ENCODE measurements around the gene RAD9A. TPM values are rescaled to one million over a fixed set of nuclear protein-coding genes. Genes with fewer than 3 reads are reported as not detected.

The RAD9A gene
- total RNA-seq, 1 experiment from 2014 or later = 11.7 TPM

DNA sequence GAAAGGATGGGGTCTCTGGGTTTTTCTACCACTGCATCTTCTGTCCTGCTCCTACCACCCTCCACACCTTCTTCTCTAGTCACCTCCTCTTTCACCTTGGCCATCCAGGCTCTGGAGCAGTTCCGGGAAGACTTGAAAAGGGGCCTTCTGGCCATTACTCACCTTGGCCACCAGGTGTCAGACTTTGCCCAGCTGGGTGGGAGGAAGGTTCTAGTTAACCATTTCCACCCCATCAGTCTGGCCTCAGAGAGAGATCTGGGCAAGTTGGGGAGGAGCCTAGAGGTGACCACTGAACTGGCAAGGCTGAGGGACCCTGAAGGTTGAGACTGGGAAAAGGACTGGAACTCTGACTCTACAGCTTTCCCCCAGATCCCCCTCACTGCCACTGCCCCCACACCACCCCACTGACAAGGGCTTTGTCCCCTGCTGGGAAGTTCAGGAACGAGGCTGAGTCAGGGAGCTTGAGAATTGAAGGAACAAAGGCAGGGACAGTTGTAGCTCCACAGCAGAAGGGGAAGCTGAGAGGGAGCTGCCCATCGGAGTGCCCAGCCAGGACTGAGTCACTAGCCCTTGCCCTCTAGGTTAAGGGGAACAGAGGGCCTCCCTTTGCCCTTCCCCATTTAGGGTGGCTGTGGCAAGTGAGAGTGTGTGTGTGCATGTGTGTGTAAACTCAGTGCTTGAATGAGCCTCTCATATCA is 34.8 kb upstream of the RAD9A start:
- peak; percentile 77 for DNase-seq (ENCODE audit: low read depth)

DNA sequence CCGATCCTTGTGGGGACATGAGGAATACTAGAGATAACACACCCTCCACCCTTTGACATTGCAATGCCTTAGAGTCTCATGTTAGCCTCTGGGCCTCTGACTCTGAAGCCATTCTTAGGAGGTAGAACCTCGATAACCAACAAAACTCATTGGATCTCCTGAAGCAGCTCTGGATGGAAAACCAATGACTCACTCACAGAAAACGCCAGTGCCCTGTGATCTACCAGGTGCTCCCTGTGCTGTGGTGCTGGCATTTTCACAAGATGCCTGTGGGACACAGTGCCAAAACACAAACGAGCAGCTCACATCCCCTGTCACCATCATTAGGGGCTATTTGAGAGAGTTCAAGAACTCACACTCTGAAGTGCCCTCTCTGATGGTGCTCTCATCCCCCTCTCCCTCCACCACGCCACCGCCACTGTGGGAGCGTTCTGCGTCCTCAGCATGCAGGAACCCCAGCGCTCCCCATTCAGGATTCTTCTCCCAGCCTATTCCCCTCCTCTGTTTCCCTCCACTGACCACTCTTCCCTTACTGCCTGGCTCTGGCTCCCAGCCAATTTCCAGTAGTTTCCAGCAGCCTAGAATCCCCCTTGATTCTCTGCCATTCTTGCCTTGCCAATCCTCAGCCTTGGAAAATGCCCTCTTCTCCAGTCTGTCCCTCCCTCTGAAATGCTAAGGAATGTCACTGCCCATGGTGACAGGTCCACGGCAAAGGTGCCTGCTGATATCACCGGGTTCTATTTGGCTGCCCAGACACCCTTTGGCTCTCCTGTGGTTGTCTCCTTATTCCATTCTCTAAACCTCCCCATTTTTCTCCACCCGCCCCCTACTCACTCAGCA is 33.7 kb upstream of the RAD9A start:
- DNase-seq (ENCODE audit: low read depth) = peak; percentile 70

DNA sequence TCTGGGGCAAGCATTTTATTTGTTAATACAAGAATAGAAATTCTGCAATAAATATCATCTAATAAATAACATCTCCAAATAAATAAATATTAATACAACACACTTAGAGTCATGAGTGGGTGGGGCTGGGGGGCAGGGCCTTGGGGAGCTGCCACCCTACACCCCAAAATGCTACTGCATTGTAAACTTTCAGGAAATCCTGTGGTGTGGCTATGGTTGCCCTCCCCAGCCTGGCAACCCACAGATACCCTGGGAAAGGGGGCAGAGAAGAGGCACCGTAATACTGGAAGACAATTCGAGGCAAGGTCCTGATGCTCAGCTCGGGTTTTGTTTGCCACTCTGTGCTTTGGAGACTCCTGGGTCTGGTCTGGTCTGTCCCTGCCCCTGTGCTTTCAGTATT is 27.6 kb upstream of the RAD9A start:
- no peak for DNase-seq (ENCODE audit: low read depth)

DNA sequence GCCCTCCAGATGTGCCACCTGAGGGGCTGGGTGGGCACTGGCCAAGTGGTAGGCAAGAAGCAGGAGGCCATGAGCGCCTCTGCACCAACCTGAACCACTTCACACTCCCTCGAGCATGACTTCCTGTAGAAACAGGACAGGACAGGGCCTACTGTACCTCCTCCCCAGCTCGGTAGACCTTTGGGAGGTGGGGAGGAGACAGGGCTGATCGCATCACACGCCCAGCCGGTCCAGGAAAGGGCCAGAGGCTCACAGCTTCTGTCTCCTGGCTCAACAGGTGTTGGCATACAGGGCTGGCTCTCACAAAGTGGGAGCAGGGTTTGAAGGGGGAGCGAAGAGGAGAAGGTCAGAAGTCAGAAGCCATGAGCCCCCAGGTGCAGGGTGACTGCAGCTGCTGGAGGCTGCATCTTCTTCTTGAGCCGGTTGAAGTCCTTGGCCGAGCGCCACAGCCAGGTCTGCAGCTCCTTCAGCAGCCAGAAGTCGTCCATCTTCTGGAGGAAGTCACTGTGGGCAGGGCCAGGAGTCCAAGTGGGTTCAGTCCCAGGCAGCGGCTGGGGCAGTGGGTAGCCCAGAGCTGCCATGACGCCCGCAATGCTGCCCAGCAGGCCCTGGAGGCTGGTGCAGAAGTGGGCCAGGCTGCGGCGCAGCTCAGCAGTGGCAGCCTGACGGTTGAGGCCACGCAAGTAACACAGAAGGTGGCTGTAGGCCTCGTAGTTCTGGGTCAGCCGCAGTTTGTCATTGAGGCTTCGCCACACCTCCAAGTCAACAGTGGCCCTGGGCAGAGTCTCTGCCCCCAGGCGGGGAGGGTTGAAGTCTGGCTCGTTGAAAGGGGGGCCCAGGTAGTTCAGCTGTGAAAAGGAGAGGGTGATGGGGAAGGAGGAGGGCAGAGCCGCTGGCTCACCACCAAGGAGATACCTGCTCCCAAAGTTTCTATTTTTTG is 26.7 kb upstream of the RAD9A start:
- DNase-seq (ENCODE audit: low read depth) = no peak

DNA sequence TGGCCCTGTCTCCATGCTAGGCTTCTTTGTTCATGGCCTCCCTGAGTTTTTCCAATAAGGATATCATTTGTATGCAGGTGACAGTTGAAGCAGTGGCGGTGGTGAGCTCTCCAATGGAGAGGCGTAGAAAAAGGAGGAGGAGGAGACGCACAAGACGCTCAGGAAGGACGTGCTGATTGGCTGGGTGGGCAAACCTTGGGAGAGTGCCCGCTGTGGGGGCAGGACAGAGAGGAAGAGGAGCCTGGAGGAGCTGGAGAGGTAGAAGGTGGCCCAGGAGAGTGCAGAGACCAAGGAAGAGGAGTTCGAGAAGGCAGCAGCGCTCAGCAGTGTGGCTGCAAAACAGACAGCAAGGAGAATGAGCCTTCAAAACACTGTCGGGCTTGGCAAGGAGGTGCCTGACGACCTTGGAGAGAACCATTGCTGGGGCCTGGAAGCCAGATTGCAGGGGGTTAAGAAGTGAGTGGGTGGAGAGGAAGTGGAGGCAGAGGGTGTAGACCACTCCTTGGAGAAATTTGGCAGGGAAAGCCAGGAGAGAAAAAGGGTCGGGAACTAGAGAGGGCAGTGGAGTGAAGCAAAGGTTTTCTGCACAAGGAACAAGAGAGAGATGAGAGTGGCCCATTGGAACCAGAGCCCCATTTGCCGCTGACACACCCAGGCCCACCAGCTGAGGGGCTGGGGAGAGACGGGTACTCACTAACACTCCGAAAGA is 25.9 kb upstream of the RAD9A start:
- no peak for DNase-seq (ENCODE audit: low read depth)

DNA sequence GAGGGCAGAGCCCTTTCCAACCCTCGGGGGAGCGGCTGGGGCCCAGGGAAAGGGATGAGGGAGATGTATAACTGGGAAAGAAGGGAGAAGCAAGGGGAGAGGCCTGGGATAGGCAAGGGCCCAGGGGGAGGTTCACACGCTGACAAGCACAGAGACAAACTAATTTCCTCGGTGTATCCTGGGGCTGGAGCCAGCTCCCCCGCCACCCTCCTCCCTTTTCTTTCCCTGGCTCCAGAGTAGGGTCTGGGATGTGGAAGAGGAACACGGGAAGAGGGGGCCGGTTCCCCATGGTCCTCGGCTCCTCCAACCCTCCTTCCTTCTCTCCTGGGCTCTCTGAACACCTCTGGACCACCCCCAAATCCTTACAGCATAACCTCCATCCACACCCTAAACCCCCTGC is 25.2 kb upstream of the RAD9A start:
- no peak for DNase-seq (ENCODE audit: low read depth)

DNA sequence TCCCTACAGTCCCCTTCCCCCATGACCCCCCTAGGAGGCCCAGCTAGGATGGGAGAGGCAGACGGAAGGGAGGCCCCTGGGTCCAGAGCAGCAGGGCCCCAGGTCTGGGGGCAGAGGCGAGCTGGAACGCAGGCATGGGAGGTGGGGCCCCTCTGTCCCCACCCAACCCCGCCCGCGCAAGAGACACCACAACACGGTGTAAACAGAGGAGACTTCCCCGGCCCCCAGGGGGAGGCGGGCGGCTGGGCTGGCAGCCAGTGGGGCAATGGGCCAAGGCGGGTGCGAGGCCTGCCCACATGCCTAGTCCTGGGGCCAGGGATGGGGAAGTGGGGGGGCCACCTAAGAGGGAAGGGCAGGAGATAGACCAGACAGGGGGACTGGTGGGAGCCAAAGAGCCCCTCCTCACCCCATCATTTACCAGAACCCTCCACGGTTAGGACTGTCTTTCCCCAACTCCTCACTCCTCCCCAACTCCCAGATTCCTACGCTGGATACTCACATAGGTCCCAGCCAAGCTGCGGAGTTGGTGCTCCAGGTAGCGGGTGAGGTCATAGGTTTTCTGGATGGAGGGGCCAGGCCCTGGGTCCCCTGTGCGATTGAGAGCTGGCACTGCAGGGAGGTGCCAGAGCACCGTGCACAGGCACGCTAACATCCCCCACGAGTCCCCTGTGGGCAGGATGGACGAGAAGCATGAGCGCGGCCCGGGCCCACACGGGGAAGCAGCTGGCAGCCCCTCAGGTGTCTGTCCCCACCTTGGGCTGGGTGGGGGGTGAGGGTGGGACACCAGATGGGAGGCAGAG is 24.6 kb upstream of the RAD9A start:
- no peak for DNase-seq (ENCODE audit: low read depth)

DNA sequence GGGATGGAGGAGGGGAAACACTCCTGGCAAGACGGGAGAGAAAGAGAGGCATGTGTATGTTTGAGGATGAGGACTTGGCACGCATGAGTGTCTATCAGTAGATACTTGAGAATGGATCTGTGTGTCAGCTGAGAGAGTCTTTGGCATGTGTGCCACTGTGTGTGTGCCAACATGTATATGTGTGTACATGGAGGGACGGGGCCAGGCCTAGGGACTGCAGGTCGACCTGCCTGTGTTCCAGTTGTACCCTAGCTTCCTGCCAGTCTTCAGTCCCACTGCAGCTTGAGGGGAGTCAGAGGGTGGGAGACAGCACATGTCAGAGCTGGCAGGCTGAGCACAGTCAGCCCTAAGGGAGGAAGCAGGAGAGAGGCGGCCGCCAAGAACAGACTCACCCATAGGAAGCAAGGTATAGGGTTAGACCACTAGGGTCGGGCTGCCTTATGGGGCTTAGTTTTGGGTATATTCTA is 24.0 kb upstream of the RAD9A start:
- no peak for DNase-seq (ENCODE audit: low read depth)

DNA sequence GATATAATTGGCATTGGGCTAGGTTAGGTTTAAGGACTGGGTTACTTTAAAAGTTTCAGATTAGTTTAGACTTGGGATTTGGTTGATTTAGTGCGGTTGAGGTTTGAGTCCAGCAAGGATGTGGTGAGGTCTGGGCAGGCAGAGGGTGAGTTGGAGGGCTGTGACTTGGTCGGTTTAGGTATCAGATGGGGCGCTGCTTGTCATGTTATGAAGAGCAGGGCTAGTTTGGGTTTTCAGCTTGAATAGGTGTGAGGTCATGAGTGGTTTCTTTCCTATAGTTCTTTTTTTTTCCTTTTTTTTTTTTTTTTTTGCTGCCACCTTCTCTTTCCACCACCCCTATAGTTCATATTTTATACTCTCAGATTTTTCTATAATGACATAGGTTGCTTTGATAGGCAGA is 23.2 kb upstream of the RAD9A start:
- DNase-seq (ENCODE audit: low read depth) = no peak

DNA sequence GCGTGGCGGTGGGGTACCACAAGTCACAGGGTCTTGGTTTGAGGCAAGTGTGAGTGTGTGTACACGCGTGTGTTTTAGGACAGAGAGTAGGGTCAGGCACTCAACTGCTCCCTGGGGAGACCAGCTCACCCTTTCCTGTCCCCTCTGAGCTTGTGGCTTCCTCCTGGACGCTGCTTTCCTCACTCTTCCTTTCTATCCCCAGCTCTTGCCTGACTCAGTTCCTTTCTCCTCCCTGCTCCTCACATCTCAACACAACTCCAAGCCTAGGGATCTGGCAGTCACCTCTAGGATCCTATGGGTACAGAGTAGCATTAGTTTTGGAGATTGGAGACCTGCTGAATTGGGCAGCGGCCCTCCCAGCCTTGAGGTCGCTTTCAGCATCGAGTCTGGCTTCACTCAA is 22.5 kb upstream of the RAD9A start:
- no peak for DNase-seq (ENCODE audit: low read depth)

DNA sequence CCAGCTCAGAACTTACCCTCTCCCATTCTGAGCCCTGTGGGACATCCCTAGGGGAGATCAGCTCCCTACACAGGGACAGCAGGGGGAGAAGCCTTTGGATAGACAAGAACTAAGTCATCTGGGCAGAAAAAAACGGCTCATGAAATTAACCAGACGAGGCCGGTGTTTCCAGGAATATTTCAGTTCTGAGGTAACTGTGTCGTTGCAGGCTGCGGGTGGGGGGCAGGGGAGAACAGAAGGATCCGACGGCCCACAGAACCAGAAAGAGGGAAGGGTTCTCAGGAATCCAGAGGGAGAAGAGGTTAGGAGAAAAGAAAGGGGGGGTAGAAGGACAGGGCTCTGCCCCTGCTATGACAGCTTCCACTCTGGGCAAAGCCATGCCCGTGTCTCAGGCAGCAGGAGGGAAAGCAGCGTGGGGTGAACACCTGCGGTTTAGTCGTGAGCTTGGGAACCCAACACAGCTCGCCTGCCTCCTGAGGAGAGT is 21.9 kb upstream of the RAD9A start:
- no peak for DNase-seq (ENCODE audit: low read depth)

DNA sequence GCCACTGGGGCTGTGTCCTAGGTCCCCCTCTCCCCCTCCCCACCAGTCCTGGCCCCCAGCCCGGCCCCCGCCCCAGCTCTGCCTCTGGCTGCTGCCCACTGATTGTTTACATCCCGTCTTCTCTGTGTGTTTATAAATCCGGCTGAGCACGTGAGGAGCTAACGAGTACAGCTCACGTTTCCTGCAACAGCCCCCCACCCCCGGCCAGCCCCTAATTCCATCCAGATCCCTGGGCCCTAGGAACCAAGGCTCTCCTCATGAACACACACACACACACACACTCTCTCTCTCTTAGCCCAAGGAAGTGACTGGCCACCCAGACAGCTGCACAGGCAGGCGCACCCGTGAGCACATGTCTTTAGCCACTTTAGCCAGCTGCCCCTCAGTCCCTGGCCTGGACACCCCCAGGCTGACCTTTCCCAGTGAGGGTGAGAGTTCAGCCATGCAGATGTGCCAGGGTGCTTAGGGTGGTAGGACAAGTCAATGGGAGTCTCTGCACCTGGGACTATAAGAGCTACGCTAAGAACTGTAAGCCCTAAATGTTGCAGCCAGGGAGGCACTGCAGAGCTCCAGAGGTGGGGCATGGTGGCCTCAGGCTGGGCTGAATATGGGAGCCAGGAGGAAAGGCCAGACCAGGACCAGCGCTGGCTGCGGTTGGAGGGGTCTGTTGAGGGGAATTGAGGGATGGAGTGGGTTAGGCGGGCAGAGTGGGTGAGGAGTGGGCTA is 21.3 kb upstream of the RAD9A start:
- no peak for DNase-seq (ENCODE audit: low read depth)

DNA sequence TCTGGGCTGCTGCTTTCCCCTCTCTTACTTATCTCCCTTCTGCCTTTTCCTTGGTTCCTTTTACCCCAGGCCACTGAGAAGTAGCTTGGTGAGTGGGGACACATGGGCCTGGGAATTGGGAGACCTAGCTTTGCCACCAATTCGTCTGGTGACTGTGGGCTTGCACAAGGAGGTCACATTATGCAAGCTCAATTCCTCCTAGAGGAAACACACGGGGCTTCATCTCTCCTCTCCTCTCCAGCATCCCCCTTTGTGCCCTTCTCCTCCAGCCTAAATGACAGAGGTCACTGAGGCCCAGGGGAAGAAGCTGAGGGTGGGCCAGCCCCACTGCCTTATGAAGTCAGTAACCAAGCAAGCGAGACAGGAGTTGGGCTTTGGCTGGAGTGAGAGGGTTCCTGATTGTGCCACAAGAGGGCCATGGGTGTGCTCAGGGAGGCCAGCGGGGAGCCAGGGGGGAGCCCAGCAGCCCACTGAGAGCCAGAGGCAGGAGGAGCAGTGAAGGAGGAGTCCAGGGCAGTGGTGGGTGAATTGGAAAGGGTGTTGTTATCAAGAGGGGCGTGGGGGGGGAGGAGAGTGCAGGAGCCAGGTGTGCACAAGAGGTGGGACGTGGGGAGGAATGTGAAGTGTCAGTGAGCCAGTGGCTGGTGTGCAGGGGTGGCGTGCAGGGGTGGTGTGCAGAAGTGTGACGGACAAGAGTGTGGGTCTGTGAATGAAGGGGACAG is 20.4 kb upstream of the RAD9A start:
- no peak for DNase-seq (ENCODE audit: low read depth)

DNA sequence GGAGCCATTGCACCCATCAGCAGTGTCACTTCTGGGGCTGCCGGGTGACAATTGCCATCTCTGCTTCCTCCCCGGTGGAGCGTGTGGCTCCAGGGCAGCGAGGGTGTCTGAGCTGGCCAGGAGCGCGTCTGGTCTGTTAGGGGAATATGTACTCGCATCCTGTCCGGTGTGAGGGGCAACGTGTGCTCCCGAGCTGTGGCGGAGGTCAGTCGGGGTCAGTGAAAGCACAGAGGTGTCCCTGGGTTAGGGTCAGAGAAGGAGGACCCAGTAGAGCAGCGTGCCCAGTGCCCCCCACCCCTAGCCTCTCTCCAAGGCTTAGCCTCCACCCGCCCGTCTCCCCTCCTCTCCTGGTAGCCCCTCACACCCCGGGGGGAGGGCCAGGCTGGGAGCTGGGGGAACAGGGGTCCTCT is 19.9 kb upstream of the RAD9A start:
- DNase-seq (ENCODE audit: low read depth) = no peak

DNA sequence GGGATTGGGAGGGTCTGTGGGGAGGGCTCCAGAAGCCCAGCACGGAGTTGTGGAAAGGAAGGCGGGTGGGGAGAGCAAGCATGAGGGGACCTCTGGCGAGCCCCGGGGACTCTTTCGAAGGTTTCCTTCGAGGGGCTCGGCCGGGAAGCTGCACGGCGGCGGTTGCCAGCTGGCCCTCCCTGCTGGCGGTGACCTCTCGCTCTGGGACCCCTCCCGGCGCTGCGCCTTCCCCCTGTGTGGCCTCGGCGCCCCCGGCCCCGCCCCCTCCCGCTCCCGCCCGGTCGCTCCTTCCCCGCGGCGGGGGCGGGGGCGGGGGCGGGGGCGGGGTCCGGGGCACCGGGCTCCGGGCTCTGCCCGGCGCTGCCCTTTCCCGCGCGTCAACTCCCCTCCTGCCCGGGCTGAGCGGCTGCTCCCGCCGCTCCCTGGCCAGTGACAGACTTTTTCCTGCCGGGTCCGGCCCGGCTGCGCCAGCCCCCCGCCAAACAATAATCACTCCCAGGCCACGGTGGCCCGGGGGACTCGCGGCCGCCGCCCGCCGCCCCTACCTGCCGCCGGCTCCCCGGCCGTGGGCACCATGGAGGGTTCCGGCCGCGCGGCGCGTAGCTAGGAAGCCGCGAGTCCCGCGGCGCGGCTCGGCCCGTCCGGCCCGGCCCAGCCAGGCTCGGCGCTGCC is 19.3 kb upstream of the RAD9A start:
- DNase-seq (ENCODE audit: low read depth) = no peak

DNA sequence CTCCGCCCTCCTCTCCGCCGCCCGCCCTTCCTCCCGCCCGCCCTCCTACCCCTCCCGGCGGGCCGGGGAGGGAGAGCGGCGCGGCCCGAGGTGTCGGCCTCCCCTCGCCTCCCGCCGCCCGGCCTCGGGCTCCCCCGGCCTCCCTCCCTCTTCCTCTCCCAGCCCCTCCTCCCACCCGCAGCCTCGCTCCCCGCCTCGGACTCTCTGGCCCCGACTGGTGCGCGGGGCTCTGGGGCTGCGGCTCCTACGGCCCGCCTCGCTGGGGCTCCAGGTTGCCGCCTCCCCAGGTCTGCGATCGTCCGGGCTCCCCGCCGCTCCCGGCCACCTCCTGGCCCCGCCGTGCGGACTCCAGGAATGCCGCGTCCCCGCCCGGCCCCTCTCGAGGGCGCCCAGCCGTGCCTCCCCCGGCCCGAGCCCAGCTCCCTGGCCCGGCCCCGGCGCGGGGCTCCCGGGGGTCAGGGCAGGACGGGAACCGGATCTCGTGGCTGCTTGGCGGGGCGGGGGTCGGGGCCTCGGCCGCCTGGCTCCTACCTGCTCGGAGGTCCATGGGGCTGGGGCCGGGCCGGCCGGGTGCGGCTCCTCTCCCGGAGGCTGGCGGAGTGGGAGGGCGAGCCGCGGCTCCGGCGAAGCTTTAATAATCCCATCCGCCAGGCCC is 18.7 kb upstream of the RAD9A start, which contains the start of gene CLCF1:
CLCF1 (minus strand) TSS at position 606 of the 655 bp plus-strand sequence; CDS start at position 547, 59 bp downstream.
- no peak for DNase-seq (ENCODE audit: low read depth)
